HG02970 (cell line): ENCODE results near the gene HBM.
"Not testable (repeated sequence)": the region's sequence is repeated elsewhere in the genome, so short reads cannot be mapped to it uniquely, and the experiment has no call there.

Source experiments
- ATAC-seq: cut with Tn5 transposase; IDR thresholded peaks from one replicate; pipeline ENCODE4 v1.9.1; 2021; ENCODE audit warnings: mild to moderate bottlenecking, moderate library complexity, moderate number of reproducible peaks; ENCODE audit not compliant: unreplicated experiment, low FRiP score

HBM gene

DNA sequence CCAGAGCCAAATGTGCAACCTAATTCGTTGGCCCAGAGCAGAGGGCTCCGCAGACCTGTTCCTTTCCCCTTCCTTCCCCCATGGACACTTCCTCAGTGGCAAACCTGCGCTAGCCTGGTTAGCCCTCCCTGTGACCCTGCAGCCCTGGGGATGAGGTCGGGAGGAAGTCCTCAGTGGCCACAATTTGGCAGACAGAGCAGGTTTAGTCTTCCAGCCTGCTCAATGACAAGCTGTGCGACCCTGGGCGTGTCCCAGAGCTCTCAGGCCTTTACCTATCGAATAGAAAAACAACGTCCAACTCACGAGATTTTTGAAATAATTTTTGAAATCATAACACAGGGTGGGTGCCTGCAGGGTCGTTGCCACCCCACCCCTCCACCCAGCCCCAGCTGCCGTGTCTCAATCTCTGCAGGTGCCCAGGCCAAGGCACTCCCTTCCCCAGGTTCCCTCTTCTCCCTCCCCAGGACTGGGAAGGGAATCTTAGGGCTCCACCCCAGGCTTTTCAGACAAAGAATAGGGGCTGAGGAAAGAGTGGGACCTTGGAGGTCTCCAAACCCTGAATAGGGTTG lies 1.4 kb downstream of the HBM start:
- ATAC-seq = no peak

DNA sequence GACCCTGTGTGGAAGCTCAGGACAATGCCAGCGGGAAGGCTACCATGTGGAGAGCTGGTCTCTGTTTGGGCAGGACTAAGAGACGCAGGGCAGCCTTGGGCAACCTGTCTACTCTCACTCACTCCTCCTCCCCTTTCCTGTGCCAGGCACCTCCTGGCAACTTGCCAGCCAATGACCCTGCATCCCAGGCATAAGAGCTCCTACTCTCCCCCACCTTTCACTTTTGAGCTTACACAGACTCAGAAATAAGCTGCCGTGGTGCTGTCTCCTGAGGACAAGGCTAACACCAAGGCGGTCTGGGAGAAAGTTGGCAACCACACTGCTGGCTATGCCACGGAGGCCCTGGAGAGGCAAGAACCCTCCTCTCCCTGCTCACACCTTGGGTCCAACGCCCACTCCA lies 2.6 kb downstream of the HBM start:
- no peak for ATAC-seq

DNA sequence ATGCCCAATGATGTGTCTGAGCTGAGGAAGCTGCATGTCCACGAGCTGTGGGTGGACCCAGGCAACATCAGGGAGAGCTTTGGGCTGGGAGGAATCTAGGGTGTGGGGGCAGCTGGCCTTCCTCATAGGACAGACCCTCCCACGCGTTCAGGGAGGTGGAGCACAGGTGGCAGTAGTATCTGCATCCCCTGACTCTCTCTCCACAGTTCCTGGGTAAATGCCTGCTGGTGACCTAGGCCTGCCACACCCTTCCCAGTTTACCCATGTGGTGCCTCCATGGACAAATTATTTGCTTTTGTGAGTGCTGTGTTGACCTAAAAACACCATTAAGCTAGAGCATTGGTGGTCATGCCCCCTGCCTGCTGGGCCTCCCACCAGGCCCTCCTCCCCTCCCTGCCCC lies 3.2 kb downstream of the HBM start:
- ATAC-seq = no peak

DNA sequence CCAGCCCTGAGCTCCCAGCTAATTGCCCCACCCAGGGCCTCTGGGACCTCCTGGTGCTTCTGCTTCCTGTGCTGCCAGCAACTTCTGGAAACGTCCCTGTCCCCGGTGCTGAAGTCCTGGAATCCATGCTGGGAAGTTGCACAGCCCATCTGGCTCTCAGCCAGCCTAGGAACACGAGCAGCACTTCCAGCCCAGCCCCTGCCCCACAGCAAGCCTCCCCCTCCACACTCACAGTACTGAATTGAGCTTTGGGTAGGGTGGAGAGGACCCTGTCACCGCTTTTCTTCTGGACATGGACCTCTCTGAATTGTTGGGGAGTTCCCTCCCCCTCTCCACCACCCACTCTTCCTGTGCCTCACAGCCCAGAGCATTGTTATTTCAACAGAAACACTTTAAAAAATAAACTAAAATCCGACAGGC lies 4.3 kb downstream of the HBM start:
- not testable (repeated sequence) for ATAC-seq

DNA sequence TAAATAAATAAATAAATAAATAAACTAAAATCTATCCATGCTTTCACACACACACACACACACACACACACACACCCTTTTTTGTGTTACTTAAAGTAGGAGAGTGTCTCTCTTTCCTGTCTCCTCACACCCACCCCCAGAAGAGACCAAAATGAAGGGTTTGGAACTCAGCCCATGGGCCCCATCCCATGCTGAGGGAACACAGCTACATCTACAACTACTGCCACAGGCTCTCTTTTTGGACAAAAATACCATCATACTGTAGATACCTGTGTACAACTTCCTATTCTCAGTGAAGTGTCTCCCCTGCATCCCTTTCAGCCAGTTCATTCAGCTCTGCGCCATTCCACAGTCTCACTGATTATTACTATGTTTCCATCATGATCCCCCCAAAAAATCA lies 5.0 kb downstream of the HBM start:
- no peak for ATAC-seq

DNA sequence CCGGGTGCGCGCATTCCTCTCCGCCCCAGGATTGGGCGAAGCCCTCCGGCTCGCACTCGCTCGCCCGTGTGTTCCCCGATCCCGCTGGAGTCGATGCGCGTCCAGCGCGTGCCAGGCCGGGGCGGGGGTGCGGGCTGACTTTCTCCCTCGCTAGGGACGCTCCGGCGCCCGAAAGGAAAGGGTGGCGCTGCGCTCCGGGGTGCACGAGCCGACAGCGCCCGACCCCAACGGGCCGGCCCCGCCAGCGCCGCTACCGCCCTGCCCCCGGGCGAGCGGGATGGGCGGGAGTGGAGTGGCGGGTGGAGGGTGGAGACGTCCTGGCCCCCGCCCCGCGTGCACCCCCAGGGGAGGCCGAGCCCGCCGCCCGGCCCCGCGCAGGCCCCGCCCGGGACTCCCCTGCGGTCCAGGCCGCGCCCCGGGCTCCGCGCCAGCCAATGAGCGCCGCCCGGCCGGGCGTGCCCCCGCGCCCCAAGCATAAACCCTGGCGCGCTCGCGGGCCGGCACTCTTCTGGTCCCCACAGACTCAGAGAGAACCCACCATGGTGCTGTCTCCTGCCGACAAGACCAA lies 6.7 kb downstream of the HBM start, which contains the start of gene HBA2:
TSS of gene HBA2 (plus strand) at position 503 of the 568 bp plus-strand sequence. CDS start at position 540, 37 bp downstream.
- not testable (repeated sequence) for ATAC-seq

DNA sequence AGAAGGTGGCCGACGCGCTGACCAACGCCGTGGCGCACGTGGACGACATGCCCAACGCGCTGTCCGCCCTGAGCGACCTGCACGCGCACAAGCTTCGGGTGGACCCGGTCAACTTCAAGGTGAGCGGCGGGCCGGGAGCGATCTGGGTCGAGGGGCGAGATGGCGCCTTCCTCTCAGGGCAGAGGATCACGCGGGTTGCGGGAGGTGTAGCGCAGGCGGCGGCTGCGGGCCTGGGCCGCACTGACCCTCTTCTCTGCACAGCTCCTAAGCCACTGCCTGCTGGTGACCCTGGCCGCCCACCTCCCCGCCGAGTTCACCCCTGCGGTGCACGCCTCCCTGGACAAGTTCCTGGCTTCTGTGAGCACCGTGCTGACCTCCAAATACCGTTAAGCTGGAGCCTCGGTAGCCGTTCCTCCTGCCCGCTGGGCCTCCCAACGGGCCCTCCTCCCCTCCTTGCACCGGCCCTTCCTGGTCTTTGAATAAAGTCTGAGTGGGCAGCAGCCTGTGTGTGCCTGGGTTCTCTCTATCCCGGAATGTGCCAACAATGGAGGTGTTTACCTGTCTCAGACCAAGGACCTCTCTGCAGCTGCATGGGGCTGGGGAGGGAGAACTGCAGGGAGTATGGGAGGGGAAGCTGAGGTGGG lies 7.6 kb downstream of the HBM start:
- ATAC-seq = not testable (repeated sequence)

DNA sequence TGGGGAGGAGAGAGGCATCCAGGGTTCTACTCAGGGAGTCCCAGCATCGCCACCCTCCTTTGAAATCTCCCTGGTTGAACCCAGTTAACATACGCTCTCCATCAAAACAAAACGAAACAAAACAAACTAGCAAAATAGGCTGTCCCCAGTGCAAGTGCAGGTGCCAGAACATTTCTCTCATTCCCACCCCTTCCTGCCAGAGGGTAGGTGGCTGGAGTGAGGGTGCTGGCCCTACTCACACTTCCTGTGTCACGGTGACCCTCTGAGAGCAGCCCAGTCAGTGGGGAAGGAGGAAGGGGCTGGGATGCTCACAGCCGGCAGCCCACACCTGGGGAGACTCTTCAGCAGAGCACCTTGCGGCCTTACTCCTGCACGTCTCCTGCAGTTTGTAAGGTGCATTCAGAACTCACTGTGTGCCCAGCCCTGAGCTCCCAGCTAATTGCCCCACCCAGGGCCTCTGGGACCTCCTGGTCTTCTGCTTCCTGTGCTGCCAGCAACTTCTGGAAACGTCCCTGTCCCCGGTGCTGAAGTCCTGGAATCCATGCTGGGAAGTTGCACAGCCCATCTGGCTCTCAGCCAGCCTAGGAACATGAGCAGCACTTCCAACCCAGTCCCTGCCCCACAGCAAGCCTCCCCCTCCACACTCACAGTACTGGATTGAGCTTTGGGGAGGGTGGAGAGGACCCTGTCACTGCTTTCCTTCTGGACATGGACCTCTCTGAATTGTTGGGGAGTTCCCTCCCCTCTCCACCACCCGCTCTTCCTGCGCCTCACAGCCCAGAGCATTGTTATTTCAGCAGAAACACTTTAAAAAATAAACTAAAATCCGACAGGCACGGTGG lies 8.4 kb downstream of the HBM start:
- not testable (repeated sequence) for ATAC-seq

DNA sequence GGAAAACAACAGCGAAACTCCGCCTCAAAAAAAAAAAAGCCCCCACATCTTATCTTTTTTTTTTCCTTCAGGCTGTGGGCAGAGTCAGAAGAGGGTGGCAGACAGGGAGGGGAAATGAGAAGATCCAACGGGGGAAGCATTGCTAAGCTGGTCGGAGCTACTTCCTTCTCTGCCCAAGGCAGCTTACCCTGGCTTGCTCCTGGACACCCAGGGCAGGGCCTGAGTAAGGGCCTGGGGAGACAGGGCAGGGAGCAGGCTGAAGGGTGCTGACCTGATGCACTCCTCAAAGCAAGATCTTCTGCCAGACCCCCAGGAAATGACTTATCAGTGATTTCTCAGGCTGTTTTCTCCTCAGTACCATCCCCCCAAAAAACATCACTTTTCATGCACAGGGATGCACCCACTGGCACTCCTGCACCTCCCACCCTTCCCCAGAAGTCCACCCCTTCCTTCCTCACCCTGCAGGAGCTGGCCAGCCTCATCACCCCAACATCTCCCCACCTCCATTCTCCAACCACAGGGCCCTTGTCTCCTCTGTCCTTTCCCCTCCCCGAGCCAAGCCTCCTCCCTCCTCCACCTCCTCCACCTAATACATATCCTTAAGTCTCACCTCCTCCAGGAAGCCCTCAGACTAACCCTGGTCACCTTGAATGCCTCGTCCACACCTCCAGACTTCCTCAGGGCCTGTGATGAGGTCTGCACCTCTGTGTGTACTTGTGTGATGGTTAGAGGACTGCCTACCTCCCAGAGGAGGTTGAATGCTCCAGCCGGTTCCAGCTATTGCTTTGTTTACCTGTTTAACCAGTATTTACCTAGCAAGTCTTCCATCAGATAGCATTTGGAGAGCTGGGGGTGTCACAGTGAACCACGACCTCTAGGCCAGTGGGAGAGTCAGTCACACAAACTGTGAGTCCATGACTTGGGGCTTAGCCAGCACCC lies 9.5 kb downstream of the HBM start:
- no peak for ATAC-seq

DNA sequence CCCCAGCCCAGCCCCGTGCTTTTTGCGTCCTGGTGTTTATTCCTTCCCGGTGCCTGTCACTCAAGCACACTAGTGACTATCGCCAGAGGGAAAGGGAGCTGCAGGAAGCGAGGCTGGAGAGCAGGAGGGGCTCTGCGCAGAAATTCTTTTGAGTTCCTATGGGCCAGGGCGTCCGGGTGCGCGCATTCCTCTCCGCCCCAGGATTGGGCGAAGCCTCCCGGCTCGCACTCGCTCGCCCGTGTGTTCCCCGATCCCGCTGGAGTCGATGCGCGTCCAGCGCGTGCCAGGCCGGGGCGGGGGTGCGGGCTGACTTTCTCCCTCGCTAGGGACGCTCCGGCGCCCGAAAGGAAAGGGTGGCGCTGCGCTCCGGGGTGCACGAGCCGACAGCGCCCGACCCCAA lies 10.2 kb downstream of the HBM start:
- not testable (repeated sequence) for ATAC-seq

DNA sequence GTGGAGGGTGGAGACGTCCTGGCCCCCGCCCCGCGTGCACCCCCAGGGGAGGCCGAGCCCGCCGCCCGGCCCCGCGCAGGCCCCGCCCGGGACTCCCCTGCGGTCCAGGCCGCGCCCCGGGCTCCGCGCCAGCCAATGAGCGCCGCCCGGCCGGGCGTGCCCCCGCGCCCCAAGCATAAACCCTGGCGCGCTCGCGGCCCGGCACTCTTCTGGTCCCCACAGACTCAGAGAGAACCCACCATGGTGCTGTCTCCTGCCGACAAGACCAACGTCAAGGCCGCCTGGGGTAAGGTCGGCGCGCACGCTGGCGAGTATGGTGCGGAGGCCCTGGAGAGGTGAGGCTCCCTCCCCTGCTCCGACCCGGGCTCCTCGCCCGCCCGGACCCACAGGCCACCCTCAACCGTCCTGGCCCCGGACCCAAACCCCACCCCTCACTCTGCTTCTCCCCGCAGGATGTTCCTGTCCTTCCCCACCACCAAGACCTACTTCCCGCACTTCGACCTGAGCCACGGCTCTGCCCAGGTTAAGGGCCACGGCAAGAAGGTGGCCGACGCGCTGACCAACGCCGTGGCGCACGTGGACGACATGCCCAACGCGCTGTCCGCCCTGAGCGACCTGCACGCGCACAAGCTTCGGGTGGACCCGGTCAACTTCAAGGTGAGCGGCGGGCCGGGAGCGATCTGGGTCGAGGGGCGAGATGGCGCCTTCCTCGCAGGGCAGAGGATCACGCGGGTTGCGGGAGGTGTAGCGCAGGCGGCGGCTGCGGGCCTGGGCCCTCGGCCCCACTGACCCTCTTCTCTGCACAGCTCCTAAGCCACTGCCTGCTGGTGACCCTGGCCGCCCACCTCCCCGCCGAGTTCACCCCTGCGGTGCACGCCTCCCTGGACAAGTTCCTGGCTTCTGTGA lies 11.0 kb downstream of the HBM start, which contains the start of gene HBA1:
TSS of gene HBA1 (plus strand) at position 204 of the 906 bp plus-strand sequence. CDS start at position 241, 37 bp downstream.
- ATAC-seq = not testable (repeated sequence)

DNA sequence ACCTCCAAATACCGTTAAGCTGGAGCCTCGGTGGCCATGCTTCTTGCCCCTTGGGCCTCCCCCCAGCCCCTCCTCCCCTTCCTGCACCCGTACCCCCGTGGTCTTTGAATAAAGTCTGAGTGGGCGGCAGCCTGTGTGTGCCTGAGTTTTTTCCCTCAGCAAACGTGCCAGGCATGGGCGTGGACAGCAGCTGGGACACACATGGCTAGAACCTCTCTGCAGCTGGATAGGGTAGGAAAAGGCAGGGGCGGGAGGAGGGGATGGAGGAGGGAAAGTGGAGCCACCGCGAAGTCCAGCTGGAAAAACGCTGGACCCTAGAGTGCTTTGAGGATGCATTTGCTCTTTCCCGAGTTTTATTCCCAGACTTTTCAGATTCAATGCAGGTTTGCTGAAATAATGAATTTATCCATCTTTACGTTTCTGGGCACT lies 11.6 kb downstream of the HBM start:
- ATAC-seq = no peak

DNA sequence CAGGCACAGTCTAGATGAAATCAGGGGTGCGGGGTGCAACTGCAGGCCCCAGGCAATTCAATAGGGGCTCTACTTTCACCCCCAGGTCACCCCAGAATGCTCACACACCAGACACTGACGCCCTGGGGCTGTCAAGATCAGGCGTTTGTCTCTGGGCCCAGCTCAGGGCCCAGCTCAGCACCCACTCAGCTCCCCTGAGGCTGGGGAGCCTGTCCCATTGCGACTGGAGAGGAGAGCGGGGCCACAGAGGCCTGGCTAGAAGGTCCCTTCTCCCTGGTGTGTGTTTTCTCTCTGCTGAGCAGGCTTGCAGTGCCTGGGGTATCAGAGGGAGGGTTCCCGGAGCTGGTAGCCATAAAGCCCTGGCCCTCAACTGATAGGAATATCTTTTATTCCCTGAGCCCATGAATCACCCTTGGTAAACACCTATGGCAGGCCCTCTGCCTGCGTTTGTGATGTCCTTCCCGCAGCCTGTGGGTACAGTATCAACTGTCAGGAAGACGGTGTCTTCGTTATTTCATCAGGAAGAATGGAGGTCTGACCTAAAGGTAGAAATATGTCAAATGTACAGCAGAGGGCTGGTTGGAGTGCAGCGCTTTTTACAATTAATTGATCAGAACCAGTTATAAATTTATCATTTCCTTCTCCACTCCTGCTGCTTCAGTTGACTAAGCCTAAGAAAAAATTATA lies 12.3 kb downstream of the HBM start:
- ATAC-seq = no peak

DNA sequence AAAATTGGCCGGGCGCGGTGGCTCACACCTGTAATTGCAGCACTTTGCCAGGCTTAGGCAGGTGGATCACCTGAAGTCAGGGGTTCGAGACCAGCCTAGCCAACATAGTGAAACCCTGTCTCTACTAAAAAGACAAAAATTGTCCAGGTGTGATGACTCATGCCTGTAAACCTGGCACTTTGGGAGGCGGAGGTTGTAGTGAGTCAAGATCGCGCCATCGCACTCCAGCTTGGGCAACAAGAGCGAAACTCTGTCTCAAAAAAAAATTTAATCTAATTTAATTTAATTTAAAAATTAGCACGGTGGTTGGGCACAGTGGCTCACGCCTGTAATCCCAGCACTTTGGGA lies 12.9 kb downstream of the HBM start:
- ATAC-seq = no peak

DNA sequence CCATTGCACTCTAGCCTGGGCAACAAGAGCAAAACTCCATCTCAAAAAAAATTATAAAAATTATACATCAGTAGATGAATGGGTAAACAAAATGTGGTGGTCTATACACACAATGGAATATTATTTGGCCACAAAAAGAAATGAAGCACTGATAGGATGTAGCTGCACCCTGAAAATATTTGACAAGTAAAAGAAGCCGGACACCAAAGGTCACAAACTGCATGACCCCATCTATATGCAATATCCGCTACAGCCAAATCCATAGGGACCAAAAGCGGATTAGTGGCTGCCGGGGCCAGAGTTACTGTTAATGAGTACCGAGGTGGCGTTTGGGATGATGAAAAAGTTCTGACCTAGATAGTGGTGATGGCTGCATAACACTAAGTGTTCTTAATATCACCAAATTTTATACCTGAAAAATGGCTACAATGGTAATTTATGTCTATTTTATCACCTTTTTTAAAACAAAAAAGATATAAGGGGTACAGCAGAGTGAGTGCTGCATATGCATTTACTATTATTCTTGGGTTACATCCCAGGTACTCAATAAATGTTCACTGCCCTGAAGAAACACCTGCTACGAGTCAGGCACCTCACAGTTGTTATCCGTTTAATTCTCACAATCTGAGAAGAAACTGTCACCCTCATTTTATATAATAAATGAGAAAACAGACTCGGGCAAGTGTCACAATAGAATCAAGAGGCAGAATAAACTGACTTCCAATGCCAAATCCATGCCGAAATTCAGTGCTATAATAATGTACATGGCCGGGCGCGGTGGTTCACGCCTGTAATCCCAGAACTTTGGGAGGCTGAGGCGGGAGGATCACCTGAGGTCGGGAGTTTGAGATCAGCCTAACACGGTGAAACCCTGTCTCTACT lies 13.7 kb downstream of the HBM start:
- ATAC-seq = no peak

DNA sequence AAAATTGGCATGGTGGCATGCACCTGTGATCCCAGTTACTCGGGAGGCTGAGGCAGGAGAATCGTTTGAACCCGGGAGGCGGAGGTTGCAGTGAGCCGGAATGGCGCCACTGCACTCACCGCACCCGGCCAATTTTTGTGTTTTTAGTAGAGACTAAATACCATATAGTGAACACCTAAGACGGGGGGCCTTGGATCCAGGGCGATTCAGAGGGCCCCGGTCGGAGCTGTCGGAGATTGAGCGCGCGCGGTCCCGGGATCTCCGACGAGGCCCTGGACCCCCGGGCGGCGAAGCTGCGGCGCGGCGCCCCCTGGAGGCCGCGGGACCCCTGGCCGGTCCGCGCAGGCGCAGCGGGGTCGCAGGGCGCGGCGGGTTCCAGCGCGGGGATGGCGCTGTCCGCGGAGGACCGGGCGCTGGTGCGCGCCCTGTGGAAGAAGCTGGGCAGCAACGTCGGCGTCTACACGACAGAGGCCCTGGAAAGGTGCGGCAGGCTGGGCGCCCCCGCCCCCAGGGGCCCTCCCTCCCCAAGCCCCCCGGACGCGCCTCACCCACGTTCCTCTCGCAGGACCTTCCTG lies 14.4 kb downstream of the HBM start, which contains the start of gene HBQ1:
TSS of gene HBQ1 (plus strand) at position 359 of the 575 bp plus-strand sequence. CDS start at position 387, 28 bp downstream.
- ATAC-seq = no peak
